A673 (cell line): Measurements from ENCODE around the gene RMI2. TPM values are rescaled to one million over a fixed set of nuclear protein-coding genes. Genes with fewer than 3 reads are reported as not detected.

ENCODE experiments used
- BruUV-seq: library from RNA; stranded (reverse); fragments of 400-500 nt; replicated peaks from 2 replicates; lab custom pipeline; 2021; lab: Mats Ljungman, UMichigan
- CTCF ChIA-PET: fragments of 300-600 bp; sonication (Branson Sonifier 250); formaldehyde crosslinking; loops from one replicate; lab custom pipeline; 2022; ENCODE audit warnings: antibody characterized with exemption; lab: Charles Lee
- POLR2A ChIA-PET: fragments of 300-600 bp; sonication (Branson Sonifier 250); formaldehyde crosslinking; loops from one replicate; lab custom pipeline; 2022; ENCODE audit warnings: antibody characterized with exemption; ENCODE audit not compliant: low non-redundant PET; lab: Charles Lee
- DNase-seq: peaks from one replicate; pipeline ENCODE4 v3.0.0-alpha.2; 2015; ENCODE audit warnings: low spot score
- H3K27ac ChIP-seq: fragments of 200-600 bp; sonication (generic); 2 replicates; pipeline ENCODE4 v1.5.1; 2016; ENCODE audit warnings: mixed run types, low read depth, mild to moderate bottlenecking, mixed read lengths, antibody characterized with exemption, low read length; ENCODE audit not compliant: poor library complexity, severe bottlenecking
- H3K27me3 ChIP-seq: fragments of 200-600 bp; sonication (generic); replicated peaks from 2 replicates; pipeline ENCODE4 v1.6.1; 2017; ENCODE audit warnings: mixed run types, low read depth, mild to moderate bottlenecking, mixed read lengths, antibody characterized with exemption, low read length; ENCODE audit not compliant: insufficient read depth, poor library complexity
- H3K36me3 ChIP-seq: fragments of 200-600 bp; sonication (generic); 2 replicates; pipeline ENCODE4 v1.6.1; 2016; ENCODE audit warnings: mixed run types, mild to moderate bottlenecking, mixed read lengths, antibody characterized with exemption, low read length; ENCODE audit not compliant: insufficient read depth, poor library complexity, severe bottlenecking
- H3K4me1 ChIP-seq: fragments of 200-600 bp; sonication (generic); 2 replicates; pipeline ENCODE4 v1.6.1; 2017; ENCODE audit warnings: mixed run types, mild to moderate bottlenecking, mixed read lengths, antibody characterized with exemption, low read length; ENCODE audit not compliant: insufficient read depth, poor library complexity, severe bottlenecking
- H3K4me3 ChIP-seq: fragments of 200-600 bp; sonication (generic); 2 replicates; pipeline ENCODE4 v1.5.1; 2016; ENCODE audit warnings: low read depth, mixed run types, mild to moderate bottlenecking, mixed read lengths, low read length; ENCODE audit not compliant: poor library complexity, severe bottlenecking
- H3K9me3 ChIP-seq: fragments of 200-600 bp; sonication (generic); 2 replicates; pipeline ENCODE4 v1.6.1; 2016; ENCODE audit warnings: mixed run types, low read depth, mild to moderate bottlenecking, mixed read lengths, antibody characterized with exemption, low read length; ENCODE audit not compliant: poor library complexity, severe bottlenecking
- EZH2 ChIP-seq: fragments of 200-600 bp; sonication (generic); IDR thresholded peaks from 2 replicates; pipeline ENCODE4 v1.6.1; 2017; ENCODE audit warnings: borderline replicate concordance, low read depth, mild to moderate bottlenecking, mixed read lengths, antibody characterized with exemption, low read length; ENCODE audit not compliant: poor library complexity, severe bottlenecking
- intact Hi-C: fragments of 100-400 bp; cut with micrococcal nuclease; formaldehyde crosslinking; loops from one replicate; pipeline ENCODE4 v1.10.0; 2022; ENCODE audit not compliant: unreplicated experiment
- total RNA-seq: library from RNA; stranded (reverse); gene quantifications from 2 replicates; pipeline ENCODE4 v1.2.3, GENCODE V29; 2021
- TF ChIP-seq, protein P1 (sequence below): fragments of 300-800, 200-600 bp; sonication (generic); conservative IDR thresholded peaks from 2 replicates; pipeline ENCODE4 v1.5.1; 2017; ENCODE audit warnings: low read depth, mild to moderate bottlenecking, antibody characterized with exemption, low read length, moderate library complexity, mixed read lengths

Gene RMI2
- total RNA-seq, 1 experiment from 2014 or later = 28.5 TPM

DNA sequence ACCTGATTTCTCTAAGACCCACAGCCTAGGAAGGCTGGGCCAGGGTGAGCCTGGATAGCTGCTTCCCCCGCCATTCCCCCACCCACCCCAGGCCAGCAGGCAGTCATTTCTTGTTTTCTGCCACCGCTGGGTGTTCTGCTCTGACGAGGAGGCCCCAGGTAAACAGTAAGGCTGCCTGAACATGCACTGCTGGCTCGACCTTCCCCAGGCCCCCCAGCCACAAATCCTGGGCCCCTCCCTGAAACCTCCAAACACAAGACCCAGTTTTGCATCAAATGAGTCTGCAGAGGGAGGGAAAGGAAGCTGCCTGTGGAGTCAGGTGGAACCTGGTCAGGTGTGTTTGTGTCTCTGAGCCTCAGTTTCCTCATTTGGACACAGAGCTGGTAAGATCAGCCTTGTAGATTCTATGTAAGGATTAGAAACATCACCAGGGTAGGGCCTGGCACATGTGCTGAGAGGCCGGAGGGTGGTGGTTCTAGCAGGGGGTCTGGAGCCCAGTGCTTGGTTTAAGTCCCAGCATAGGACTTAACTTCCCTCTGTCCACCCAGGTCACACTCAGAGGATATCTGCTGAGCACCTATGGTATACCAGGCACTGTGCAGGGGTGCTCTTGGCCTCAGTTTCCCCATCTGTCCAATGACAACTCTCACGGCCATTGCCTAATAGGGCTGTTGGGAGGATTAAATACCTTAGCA is 45.2 kb upstream of the RMI2 start:
- Histone ChIP-seq H3K27me3 (no peaks in the 10 kb centered on the region), H3K4me3 (no peak overlapping the region), H3K36me3 (no peaks in the 10 kb centered on the region), H3K4me1 (no peaks in the 10 kb centered on the region), H3K9me3 (no peaks in the 10 kb centered on the region), H3K27ac (no peak overlapping the region)
- DNase-seq = no peak
- CTCF ChIA-PET = no interaction called here
- TF ChIP-seq, protein P1, sequence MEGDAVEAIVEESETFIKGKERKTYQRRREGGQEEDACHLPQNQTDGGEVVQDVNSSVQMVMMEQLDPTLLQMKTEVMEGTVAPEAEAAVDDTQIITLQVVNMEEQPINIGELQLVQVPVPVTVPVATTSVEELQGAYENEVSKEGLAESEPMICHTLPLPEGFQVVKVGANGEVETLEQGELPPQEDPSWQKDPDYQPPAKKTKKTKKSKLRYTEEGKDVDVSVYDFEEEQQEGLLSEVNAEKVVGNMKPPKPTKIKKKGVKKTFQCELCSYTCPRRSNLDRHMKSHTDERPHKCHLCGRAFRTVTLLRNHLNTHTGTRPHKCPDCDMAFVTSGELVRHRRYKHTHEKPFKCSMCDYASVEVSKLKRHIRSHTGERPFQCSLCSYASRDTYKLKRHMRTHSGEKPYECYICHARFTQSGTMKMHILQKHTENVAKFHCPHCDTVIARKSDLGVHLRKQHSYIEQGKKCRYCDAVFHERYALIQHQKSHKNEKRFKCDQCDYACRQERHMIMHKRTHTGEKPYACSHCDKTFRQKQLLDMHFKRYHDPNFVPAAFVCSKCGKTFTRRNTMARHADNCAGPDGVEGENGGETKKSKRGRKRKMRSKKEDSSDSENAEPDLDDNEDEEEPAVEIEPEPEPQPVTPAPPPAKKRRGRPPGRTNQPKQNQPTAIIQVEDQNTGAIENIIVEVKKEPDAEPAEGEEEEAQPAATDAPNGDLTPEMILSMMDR = no peak
- no peak for TF ChIP-seq EZH2
- BruUV-seq = no TSS peak
- POLR2A ChIA-PET = no interaction called here
- intact Hi-C loops = no loop called here

DNA sequence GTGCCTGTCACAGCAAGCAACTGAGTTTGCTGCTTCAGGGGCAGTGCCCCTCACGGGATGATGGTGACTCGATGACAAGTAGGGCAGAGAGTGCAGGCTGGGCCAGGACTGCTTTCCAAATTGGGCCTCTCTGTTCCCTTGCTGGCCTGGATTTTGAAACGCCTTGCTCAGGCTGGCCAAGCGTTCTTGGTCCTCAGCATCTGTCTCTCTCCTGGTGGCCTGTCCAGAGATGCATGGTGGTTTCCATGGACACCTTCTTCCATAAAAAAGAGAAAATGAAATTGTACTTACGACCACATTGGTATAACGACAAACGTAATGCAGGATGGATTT is 44.7 kb upstream of the RMI2 start:
- no TSS peak for BruUV-seq

DNA sequence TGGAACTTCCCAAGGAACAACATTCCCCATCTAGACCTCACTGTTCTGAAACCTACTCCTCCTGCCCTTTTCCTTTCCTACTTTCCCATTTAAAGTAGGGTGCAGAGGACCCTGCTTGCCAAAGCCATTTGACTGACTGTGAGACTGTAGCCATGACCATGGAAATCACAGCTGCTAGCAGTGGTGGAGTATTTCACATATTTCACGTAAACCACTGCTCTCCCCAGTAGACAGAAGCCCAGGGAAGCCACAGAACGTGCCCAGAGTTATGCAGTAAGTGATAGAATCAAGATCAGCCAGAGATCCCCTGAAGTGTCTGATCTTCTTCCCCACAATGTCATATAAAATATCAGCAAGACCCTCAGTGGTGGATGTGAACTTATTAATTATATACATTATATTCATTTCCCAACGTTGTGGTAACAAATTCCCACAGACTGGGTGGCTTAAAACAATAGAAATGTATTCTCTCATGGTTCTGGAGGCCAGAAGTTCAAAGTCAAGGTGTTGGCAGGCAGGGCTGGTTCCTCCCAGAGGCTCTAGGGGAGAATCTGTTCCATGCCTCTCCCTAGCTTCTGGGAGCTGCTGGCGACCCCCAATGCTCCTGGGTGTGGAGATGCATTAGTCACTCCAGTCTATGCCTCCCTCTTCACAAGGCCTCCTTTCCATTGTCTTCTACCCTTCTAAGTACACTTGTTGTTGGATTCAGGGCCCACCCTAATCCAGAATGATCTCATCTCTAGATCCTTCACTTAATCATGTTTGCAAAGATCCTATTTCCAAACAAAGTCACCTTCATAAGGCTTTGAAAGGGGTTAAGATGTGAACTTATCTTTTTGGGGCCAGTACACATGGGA is 43.4 kb upstream of the RMI2 start:
- no TSS peak for BruUV-seq
- ChIA-PET CTCF (no interaction called here), POLR2A (no interaction called here)
- no peak overlapping the region for H3K27ac ChIP-seq
- H3K4me3 ChIP-seq = no peak overlapping the region
- H3K27me3 ChIP-seq = no peaks in the 10 kb centered on the region
- H3K9me3 ChIP-seq = no peaks in the 10 kb centered on the region
- TF ChIP-seq, protein P1 = no peak
- TF ChIP-seq EZH2 = no peak
- DNase-seq = no peak
- H3K36me3 ChIP-seq = no peaks in the 10 kb centered on the region
- no peaks in the 10 kb centered on the region for H3K4me1 ChIP-seq
- intact Hi-C loops = no loop called here

More for the DNA sequence above, 44.7 kb upstream of the RMI2 start:
- TF ChIP-seq, protein P1 = no peak
- TF ChIP-seq EZH2 = no peak
- no peak overlapping the region for H3K4me3 ChIP-seq
- POLR2A ChIA-PET = no interaction called here
- no peaks in the 10 kb centered on the region for H3K4me1 ChIP-seq
- H3K36me3 ChIP-seq = no peaks in the 10 kb centered on the region
- intact Hi-C loops = no loop called here
- H3K9me3 ChIP-seq = no peaks in the 10 kb centered on the region
- no peak for DNase-seq
- H3K27me3 ChIP-seq = no peaks in the 10 kb centered on the region
- CTCF ChIA-PET = no interaction called here
- H3K27ac ChIP-seq = no peak overlapping the region
